A549 (cell line): ENCODE measurements around the gene ATAT1. TPM values are rescaled to one million over a fixed set of nuclear protein-coding genes. Genes with fewer than 3 reads are reported as not detected.
A peak's percentile ranks its signal among the peaks of the same experiment; 100 is the strongest.

Experiments
- ATAC-seq, 2 experiments: fragments of 200-7000 bp in 1 of 2; fragments of >200 bp in 1 of 2; cut with Nextera tagmentation in 1 of 2; cut with Tn5 transposase in 1 of 2; 3 replicates each; pipeline versions ENCODE4 v1.8.0 to v1.9.1; 2018 to 2020; ENCODE audit warnings: mild to moderate bottlenecking in 1 of 2, moderate library complexity in 1 of 2
- CTCF ChIA-PET: fragments of 300-600 bp; sonication (Branson Sonifier 250); formaldehyde crosslinking; extraction: SDS; loops from one replicate; lab custom pipeline; 2021; ENCODE audit warnings: antibody characterized with exemption, inconsistent platforms; lab: Yijun Ruan, JAX
- POLR2A ChIA-PET: fragments of 350-600 bp; formaldehyde crosslinking; extraction: SDS; loops from one replicate; lab custom pipeline; 2021; ENCODE audit warnings: antibody characterized with exemption, inconsistent platforms; lab: Yijun Ruan, JAX
- DNase-seq, 2 experiments: peaks; one replicate each; pipeline versions ENCODE4 v3.0.0 to v3.0.0-alpha.2; 2011 to 2016; ENCODE audit warnings: low read depth in 1 of 2, low spot score in 1 of 2
- FAIRE-seq: peaks from 2 replicates; lab custom pipeline; 2011; peaks lifted over from hg19 to GRCh38; lab: Jason Lieb, UNC
- H3K27ac ChIP-seq, 2 experiments: fragments of >200 bp; sonication (Bioruptor Twin); formaldehyde crosslinking; 3 replicates each; pipeline ENCODE4 v1.5.1; 2016 to 2017
- H3K4me1 ChIP-seq: fragments of >200 bp; sonication (Bioruptor Twin); formaldehyde crosslinking; 3 replicates; pipeline ENCODE4 v1.6.1; 2016
- H3K4me2 ChIP-seq: fragments of >200 bp; sonication (Bioruptor Twin); formaldehyde crosslinking; 3 replicates; pipeline ENCODE4 v1.6.1; 2016
- H3K4me3 ChIP-seq: fragments of >200 bp; sonication (Bioruptor Twin); formaldehyde crosslinking; 3 replicates; pipeline ENCODE4 v1.5.1; 2016
- H3K9me3 ChIP-seq: fragments of >200 bp; sonication (Bioruptor Twin); formaldehyde crosslinking; 3 replicates; pipeline ENCODE4 v1.6.1; 2016
- BCL3 ChIP-seq: fragments of >200 bp; sonication (Bioruptor Twin); formaldehyde crosslinking; IDR thresholded peaks from 3 replicates; pipeline ENCODE4 v1.6.1; 2016
- BHLHE40 ChIP-seq: IDR thresholded peaks from 2 replicates; pipeline ENCODE4 v1.6.1; 2012; ENCODE audit warnings: low read depth, low read length, inconsistent platforms
- CHD2 ChIP-seq: fragments of 150-350 bp; IDR thresholded peaks from 2 replicates; pipeline ENCODE4 v1.6.1; 2014; ENCODE audit warnings: low read length; ENCODE audit not compliant: partially characterized antibody
- EHMT2 ChIP-seq: fragments of 200-600 bp; sonication (generic); IDR thresholded peaks from 2 replicates; pipeline ENCODE4 v1.6.1; 2016; ENCODE audit warnings: antibody characterized with exemption, low read depth, mild to moderate bottlenecking, moderate library complexity
- FOSB ChIP-seq: fragments of 250-450 bp; sonication (Bioruptor Pico); IDR thresholded peaks from 2 replicates; pipeline ENCODE4 v1.5.0; 2020; ENCODE audit warnings: mild to moderate bottlenecking, moderate library complexity
- FOXS1 ChIP-seq: fragments of 250-450 bp; sonication (Bioruptor Pico); IDR thresholded peaks from 2 replicates; pipeline ENCODE4 v1.5.0; 2020; ENCODE audit warnings: mild to moderate bottlenecking, moderate library complexity
- HEYL ChIP-seq: fragments of 250-450 bp; sonication (Bioruptor Pico); IDR thresholded peaks from 2 replicates; pipeline ENCODE4 v1.8.0; 2021; ENCODE audit warnings: mild to moderate bottlenecking, moderate library complexity
- HOXB13 ChIP-seq: fragments of 250-450 bp; sonication (Bioruptor Pico); IDR thresholded peaks from 2 replicates; pipeline ENCODE4 v1.5.0; 2020; ENCODE audit warnings: low read depth, mild to moderate bottlenecking, moderate library complexity
- MAFK ChIP-seq: fragments of 450-650 bp; IDR thresholded peaks from 2 replicates; pipeline ENCODE4 v1.6.1; 2014; ENCODE audit not compliant: partially characterized antibody
- MAZ ChIP-seq: fragments of 150-350 bp; IDR thresholded peaks from 2 replicates; pipeline ENCODE4 v1.6.1; 2014; ENCODE audit warnings: antibody characterized with exemption, low read depth, low read length, borderline replicate concordance
- NFE2L2 ChIP-seq: fragments of 150-350 bp; conservative IDR thresholded peaks from 2 replicates; pipeline ENCODE4 v1.6.1; 2014; ENCODE audit warnings: low read length
- NPAS2 ChIP-seq: fragments of 250-450 bp; sonication (Bioruptor Pico); IDR thresholded peaks from 2 replicates; pipeline ENCODE4 v1.8.0; 2022; ENCODE audit warnings: mild to moderate bottlenecking, moderate library complexity, borderline replicate concordance
- PHF8 ChIP-seq: fragments of 200-600 bp; sonication (generic); IDR thresholded peaks from 2 replicates; pipeline ENCODE4 v1.6.1; 2016; ENCODE audit warnings: low read depth, mild to moderate bottlenecking, antibody characterized with exemption, moderate library complexity, borderline replicate concordance
- POLR2A ChIP-seq: IDR thresholded peaks from 2 replicates; pipeline ENCODE4 v1.6.1; 2012; ENCODE audit warnings: mild to moderate bottlenecking, low read length
- REST ChIP-seq: fragments of 200-600 bp; sonication (generic); IDR thresholded peaks from 2 replicates; pipeline ENCODE4 v1.6.1; 2016; ENCODE audit warnings: antibody characterized with exemption, mild to moderate bottlenecking, moderate library complexity
- RNF2 ChIP-seq: fragments of 200-600 bp; sonication (generic); IDR thresholded peaks from 2 replicates; pipeline ENCODE4 v1.6.1; 2016; ENCODE audit warnings: low read depth, mild to moderate bottlenecking, antibody characterized with exemption, moderate library complexity, borderline replicate concordance
- USF2 ChIP-seq: fragments of 450-650 bp; IDR thresholded peaks from 2 replicates; pipeline ENCODE4 v1.6.1; 2014; ENCODE audit warnings: antibody characterized with exemption
- ZNF302 ChIP-seq: fragments of 250-450 bp; sonication (Bioruptor Pico); IDR thresholded peaks from 2 replicates; pipeline ENCODE4 v1.9.0; 2021; ENCODE audit warnings: inconsistent platforms, mild to moderate bottlenecking, moderate library complexity
- ZSCAN20 ChIP-seq: fragments of 250-450 bp; sonication (Bioruptor Pico); IDR thresholded peaks from 2 replicates; pipeline ENCODE4 v1.8.0; 2022; ENCODE audit warnings: mild to moderate bottlenecking, moderate library complexity
- WGBS: methylation state at CpG from one replicate; pipeline ENCODE4 v1.1.6; 2017; ENCODE audit errors: missing lambda C conversion rate; 5-methylcytosine and 5-hydroxymethylcytosine counted together
- polyA plus RNA-seq, 4 experiments: library from polyadenylated mRNA; depleted of rRNA in 3 of 4; stranded (reverse); fragments of >200 nt; fragmentation: RNase III in 1 of 4; extraction: RNeasy Plus Mini Kit Qiagen cat#74134 plus additional on column Dnase treatment in 1 of 4; gene quantifications; 2 replicates in 3 of 4; 3 replicates in 1 of 4; pipeline ENCODE4 v1.2.3, GENCODE V29; 2011 to 2017
- TF ChIP-seq, protein P1 (sequence below): fragments of 250-450 bp; sonication (Bioruptor Pico); IDR thresholded peaks from 2 replicates; pipeline ENCODE4 v1.5.0; 2020; ENCODE audit warnings: low read depth, mild to moderate bottlenecking, moderate library complexity
- TF ChIP-seq, protein P2 (sequence below): fragments of >200 bp; sonication (Bioruptor Twin); formaldehyde crosslinking; IDR thresholded peaks from 2 replicates; pipeline ENCODE4 v1.6.1; 2016
- TF ChIP-seq, protein P3 (sequence below): IDR thresholded peaks from 2 replicates; pipeline ENCODE4 v1.6.1; 2012

The ATAT1 gene
- polyA plus RNA-seq, 2 of the 4 experiments (the other 2 are of a cell fraction) = 7.4 to 8.6 TPM

- TF ChIP-seq PHF8 (peak; percentile 59; the same call in 1 of the 2 replicates), FOSB (CRISPR knock-in tag) (no peak), HEYL (CRISPR knock-in tag) (no peak), NPAS2 (CRISPR knock-in tag) (no peak), BCL3 (0 out of 3 replicates have a peak, but pooled peaks have one; percentile 65), BHLHE40 (no peak), ZNF302 (CRISPR knock-in tag) (no peak), NFE2L2 (no peak), POLR2A (peak; percentile 79), HOXB13 (CRISPR knock-in tag) (no peak), ZSCAN20 (CRISPR knock-in tag) (no peak), CHD2 (no peak), RNF2 (no peak), MAZ (0 out of 2 replicates have a peak, but pooled peaks have one; percentile 17), REST (no peak), FOXS1 (CRISPR knock-in tag) (no peak)
- TF ChIP-seq, protein P1, sequence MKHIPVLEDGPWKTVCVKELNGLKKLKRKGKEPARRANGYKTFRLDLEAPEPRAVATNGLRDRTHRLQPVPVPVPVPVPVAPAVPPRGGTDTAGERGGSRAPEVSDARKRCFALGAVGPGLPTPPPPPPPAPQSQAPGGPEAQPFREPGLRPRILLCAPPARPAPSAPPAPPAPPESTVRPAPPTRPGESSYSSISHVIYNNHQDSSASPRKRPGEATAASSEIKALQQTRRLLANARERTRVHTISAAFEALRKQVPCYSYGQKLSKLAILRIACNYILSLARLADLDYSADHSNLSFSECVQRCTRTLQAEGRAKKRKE = no peak
- TF ChIP-seq, protein P2, sequence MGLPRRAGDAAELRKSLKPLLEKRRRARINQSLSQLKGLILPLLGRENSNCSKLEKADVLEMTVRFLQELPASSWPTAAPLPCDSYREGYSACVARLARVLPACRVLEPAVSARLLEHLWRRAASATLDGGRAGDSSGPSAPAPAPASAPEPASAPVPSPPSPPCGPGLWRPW = no peak
- TF ChIP-seq, protein P3, sequence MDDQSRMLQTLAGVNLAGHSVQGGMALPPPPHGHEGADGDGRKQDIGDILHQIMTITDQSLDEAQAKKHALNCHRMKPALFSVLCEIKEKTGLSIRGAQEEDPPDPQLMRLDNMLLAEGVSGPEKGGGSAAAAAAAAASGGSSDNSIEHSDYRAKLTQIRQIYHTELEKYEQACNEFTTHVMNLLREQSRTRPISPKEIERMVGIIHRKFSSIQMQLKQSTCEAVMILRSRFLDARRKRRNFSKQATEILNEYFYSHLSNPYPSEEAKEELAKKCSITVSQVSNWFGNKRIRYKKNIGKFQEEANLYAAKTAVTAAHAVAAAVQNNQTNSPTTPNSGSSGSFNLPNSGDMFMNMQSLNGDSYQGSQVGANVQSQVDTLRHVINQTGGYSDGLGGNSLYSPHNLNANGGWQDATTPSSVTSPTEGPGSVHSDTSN = no peak
Observed at GRCh38 chr6:30617565-30618269, 9.0 kb upstream of the ATAT1 start, which contains the start of gene MRPS18B (continued).

GRCh38 chr6:30618270-30618797 lies 8.3 kb upstream of the ATAT1 start:
- ChIA-PET CTCF (interaction anchor here (0.6 to 1.3 kb wide), 3 partner anchors 8 to 105 kb away, joined by 3 to 5 read pairs (median 4); partner anchors contain the start of gene ATAT1), POLR2A (interaction anchor here (0.6 to 1.3 kb wide), 5 partner anchors 8 to 262 kb away, joined by 3 to 7 read pairs (median 3); partner anchors contain the start of genes ABCF1, ATAT1 and C6orf136)
- ATAC-seq (no peak), DNase-seq (no peak), FAIRE-seq (no peak)
- Histone ChIP-seq H3K9me3 (no peaks in the 10 kb centered on the region), H3K27ac (peak overlapping the region; percentile 88 to 94), H3K4me1 (peaks cover 20% of the 10 kb centered on the region), H3K4me2 (peak overlapping the region; percentile 81), H3K4me3 (peak overlapping the region; percentile 75)
- TF ChIP-seq NPAS2 (CRISPR knock-in tag) (no peak), EHMT2 (no peak), USF2 (no peak), MAFK (no peak)
- 0% methylated on average over 8 of the region's 8 CpGs for WGBS
